NB4 (cell line): ENCODE data around the gene ALOX12B.

ENCODE experiments used
- CTCF ChIP-seq: IDR thresholded peaks from one replicate; pipeline ENCODE4 v1.5.1; 2012; ENCODE audit warnings: low read depth, low read length
- MAX ChIP-seq: IDR thresholded peaks from 2 replicates; pipeline ENCODE4 v1.6.1; 2011; ENCODE audit warnings: low read depth, low read length
- MYC ChIP-seq: IDR thresholded peaks from 2 replicates; pipeline ENCODE4 v1.6.1; 2011; ENCODE audit warnings: low read depth, low read length
- POLR2A ChIP-seq: IDR thresholded peaks from 2 replicates; pipeline ENCODE4 v1.6.1; 2011; ENCODE audit warnings: mild to moderate bottlenecking; ENCODE audit not compliant: insufficient read length; ENCODE audit errors: extremely low read depth

DNA sequence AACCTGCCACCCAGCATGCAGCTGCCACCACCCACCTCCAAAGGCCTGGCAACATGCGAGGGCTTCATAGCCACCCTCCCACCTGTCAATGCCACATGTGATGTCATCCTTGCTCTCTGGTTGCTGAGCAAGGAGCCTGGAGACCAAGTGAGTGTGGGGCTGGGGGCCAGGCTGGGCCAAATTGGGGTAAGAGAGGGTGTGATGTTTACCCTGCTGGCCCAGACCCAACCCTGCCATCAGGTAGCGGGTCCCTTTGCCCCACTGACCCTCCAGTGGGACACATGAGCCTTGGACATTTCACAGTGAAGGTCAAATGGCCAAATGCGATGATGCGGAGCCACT, 39.8 kb downstream of the ALOX12B start:
- TF ChIP-seq CTCF, result no peak
- TF ChIP-seq MAX, result no peak
- TF ChIP-seq MYC, result no peak
- no peak for TF ChIP-seq POLR2A
